ENCODE data around the gene DSTN.

DSTN gene

DNA sequence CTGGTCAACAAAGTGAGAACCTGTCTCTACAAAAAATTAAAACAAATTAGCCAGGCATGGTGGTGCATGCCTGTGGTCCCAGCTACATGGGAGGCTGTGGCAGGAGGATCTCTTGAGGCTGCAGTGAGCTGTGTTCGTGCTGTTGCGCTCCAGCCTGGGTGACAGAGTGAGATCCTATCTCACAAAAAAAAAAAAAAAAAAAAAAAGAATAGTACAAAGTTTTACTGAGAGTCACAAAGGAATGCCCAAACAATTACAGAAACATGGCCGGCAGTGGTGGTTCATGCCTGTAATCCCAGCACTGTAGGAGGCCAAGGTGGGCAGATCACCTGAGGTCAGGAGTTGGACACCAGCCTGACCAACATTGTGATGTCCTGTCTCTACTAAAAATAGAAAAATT is 14.8 kb upstream of the DSTN start:
- no peak for DNase-seq

DNA sequence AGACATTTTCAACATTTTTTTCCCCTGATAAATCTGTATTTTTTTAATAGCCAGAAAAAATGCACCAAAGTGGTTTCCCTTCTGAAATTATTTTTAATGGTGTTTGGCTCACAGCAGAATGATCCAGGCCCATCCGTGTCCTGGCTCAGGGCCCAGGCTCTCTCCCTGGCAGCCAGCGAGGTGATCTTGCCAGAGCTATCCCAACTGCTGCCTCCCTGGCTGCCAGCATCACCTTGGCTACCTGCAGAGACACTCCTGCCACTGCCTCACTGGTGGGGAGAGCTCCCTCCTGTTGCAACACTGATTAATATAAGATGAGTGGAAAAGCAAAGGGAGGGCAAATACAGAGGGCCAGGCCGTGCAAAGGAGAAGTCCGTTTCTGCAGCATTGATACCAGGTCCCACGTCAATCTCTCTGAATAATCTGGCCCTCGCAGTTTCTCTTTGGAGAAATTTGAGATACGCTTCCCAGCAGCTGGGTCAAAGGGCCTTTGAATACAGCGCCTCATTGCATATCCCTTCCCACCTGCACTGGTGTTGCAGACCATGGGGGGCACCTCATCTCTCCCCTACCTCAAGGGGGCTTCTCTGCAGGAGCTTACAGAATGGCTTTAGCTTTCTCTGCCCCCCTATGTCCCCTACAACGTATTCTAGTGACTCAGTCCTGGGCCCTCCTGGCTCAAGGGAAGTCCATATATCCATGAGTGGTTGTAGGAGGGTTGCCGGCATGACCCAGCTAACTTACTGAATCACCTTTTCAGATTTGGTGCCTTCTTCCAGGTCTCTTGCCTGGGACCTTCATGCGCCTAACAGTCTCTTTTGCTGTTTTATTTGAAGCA is 12.8 kb upstream of the DSTN start:
- DNase-seq, result no peak

DNA sequence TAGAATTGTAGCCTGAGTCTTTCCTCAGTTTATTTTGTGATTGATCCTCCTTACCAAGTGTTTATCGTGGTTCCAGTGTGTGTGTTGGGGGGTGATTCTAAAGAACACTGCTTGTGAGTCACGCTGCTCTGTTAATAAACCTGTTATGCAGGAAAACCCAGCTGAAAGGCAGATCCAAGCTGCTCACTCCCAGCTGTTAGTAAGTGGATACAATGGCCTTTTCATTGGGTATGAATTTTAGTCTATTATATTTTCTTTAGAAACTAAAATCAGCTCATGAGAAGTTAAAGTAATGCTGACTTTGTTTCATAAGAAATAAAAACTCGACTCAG is 12.2 kb upstream of the DSTN start:
- no peak for DNase-seq

DNA sequence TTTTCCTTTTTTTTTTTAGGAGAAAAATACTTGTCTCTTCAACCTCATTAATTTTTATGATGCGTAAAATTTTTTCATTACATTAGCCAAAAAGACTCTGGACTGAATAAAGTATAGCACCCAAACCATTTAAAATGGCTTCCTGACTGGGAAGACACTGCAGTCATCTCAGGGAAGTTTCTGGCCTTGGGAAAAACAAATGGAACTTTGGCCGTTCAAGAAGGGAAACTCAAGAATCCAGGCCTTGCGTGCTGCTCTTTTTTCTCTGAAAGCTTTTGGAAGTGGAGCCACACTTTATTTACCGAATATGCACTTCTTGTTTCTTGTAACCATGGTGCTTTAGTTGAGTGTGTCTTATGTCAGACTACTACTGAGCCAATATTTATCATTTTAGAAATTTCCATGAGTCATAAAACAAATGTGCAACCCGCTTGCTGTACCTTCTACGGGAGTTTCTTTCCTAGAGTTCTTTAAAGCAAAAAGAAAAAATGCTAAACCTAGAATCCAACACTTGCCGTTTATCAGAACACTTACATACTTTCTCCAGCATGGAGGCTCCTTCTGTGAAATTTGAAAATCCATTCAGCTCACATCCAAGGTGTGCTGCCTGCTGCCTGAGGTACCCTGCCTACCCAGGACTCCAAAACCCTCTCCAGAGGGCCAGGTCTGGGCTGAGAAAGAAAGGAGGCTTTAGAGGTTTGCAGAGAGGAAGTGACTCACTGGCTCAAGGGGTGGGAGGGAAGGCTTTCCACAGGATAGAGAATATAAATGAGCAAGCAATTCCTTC is 11.5 kb upstream of the DSTN start:
- DNase-seq, result no peak

DNA sequence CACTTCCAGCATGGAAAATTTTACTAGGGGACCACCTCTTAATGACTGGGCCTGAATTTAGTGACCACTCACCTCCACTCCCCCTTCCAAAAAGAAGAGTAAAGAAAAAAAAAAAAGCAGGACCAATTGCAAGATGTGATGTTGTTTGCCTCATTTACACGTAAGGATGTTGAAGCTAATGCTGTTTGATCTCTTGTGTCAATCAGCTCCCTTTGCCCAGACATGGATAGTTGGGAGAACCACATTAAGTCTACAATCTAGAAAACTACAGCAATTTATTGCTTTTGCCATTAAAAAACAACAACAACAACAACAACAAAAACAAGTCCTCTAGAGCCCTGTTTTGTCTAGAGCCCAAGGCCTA is 11.0 kb upstream of the DSTN start:
- no peak for DNase-seq

DNA sequence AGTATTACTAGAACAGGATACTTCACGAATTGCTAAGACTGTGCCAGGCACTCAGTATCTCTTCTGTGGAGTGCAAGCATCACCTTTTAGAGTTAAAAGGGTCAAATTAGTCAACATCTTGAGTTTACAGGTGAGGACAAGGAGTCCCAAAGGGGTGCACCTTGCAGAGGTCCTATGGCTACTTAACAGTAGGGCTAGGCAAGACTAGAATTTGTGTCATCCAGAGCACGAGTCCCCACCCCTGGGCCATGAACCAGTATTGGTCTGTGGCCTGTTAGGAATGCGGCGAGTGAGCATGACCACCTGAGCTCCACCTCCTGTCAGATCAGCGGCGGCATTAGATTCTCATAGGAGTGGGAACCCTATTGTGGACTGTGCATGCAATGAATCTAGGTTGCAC is 10.5 kb upstream of the DSTN start:
- DNase-seq, result no peak

DNA sequence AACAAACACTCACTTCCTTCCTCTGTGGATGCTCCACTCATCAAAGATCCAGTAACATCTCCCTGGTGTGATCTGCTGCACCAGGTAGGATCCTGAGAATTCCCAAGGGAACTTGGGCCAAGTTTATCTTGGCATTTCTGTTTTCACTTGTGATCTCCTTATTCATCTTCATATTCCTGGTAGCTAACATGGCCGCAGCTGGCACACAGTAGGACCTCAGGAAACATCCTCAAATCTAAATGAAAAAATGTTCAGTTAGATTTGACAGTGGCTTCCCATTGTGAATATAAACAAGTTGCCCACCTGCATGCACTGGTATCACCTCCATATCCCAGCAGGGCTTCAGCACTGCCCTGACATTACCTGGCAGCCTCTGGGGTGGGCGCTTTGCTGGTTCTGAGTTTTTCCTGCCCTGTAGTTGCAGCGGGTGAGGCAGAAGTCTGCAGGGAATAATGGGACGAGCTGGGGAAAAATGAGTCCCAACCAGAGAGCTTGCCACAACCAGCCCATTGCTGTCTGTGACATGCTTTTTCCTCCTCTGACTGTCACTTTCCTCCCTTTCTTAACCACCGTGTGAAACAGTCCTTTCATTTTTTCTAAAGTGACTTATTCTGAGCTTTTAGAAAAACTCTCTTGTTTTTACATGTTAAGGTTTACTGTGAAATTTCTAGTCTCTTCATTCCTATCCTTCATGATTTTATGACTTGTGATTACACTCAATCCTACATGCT is 9.4 kb upstream of the DSTN start:
- DNase-seq, result no peak

DNA sequence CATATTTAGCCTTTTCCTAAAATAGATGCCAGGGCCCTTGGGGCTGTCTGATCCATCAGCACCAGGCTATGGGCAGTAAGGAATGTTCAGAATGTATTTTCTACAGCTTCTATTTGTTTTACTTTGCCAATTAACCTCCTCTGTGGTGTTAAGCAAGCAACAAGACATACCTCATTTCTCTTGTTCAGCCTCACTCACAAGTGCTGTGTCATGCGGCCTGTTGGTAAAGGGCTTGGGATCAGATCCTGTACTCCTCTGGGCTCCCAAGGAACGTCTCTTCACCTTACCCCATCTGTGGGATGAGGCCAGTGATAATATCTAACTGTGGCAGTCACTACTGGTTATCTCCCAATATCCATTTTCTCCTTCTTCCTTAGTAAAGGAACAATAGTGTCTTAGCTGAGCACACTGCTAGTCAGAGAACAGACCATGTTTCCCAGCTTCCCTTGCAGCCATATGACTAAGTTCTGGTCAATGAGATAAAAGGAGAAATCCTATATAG is 7.0 kb upstream of the DSTN start:
- DNase-seq, result no peak

DNA sequence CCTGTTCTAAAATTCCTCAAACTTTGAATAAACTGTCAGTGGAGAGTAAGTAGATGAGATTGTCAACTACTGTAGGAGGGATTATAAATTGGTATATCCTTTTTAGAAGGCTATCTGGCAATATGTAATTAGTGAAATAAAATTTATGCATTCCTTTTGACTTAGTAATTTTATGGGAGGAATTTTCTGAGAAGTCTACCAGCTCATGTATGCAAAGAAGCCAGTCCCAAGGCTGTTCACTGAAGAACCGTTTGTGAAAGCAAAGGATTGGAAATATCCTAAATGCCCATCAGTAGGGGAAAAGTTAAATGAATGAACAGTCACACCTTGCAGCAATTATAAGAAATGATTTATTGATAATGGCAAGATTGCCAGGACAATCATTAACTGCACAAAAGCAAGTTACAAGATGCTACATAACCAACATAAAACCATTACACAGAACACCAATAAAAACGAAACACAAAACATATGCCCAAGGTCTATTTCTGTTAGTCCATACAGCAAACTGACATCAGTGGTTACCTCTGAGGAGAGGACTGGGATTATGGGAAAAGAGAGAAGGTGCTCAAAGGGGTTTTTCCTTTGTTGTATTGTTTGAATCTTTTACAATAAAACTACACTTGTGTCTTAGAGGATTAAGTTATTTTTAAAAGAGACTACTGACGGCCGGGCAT is 4.6 kb upstream of the DSTN start:
- DNase-seq, result no peak

DNA sequence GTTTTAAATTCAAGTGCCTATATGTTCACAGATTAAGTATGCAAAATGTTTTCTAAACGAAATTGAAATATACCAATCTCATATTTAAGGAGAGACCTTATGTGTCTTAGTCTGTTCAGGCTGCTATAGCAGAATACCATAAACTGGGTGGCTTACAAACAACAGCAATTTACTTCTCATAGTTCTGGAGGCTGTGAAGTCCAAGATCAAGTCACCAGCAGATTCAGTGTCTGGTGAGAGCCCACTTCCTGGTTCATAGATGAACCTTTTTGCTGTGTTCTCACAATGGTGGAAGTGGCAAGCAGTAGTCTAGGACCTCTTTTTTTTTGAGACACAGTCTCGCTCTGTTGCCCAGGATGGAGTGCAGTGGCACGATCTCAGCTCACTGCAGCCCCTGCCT is 3.5 kb upstream of the DSTN start:
- no peak for DNase-seq

DNA sequence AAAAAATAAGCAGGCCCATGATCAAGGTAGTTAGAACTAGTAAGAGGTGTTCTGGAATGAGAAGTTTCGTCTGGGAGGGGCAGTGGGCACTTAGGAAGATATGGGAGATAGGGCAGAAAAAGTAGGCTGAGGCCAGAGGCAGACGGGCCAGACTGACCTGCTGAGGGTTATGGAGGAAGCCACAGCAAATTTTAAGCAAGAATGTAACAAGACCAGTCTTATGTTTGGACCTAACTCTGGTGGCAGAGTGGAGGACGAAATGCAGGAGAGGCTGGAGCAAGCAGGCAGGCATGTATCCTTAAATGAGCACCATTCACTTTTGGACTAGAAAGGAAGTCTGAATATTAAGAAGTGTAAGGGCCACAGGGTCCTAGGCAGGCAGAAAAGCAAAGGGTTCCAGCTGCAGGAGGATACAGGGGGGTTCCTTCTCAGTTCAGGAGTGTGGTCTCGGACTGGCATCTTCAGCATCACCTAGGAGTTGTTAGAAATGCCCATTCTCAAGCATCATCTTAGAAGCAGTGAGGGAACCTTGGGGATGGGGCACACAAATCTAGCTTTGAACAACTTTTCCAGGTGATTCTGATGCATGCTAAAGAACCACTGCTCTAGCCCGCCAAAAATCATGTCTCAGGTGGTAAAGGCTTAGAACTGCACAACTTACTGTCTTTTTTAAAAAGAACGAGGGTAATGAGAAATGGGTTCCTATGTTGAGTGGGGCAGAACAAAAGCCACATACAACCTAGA is 1.7 kb upstream of the DSTN start:
- DNase-seq, result no peak

DNA sequence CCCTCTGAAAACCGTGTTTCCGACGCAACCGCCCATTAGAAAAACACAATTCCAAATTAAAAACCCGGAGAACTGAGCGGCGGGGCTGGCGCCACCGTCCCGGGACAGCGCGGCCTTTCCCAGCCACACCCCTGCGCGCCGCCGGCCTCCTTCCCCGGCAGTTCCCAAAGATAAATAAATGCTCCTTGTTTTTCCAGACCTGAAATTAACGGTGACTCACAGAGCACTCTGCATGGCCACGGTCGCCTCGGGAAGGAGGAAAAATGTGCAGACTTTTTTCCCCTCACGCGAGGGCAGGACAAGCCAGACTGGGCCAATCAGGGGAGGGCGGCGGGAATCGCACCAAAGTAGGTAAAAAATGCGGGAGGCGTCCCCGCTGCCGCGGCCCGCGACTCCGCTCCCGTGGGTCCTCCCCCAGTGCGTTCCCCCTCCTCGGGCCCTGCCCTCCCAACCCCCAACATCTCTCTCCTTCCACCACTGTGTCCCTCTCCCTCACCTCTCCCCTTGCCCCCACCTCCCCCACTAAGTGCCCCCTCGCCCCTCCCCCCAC is 828 bp upstream of the DSTN start:
- no peak for DNase-seq

DNA sequence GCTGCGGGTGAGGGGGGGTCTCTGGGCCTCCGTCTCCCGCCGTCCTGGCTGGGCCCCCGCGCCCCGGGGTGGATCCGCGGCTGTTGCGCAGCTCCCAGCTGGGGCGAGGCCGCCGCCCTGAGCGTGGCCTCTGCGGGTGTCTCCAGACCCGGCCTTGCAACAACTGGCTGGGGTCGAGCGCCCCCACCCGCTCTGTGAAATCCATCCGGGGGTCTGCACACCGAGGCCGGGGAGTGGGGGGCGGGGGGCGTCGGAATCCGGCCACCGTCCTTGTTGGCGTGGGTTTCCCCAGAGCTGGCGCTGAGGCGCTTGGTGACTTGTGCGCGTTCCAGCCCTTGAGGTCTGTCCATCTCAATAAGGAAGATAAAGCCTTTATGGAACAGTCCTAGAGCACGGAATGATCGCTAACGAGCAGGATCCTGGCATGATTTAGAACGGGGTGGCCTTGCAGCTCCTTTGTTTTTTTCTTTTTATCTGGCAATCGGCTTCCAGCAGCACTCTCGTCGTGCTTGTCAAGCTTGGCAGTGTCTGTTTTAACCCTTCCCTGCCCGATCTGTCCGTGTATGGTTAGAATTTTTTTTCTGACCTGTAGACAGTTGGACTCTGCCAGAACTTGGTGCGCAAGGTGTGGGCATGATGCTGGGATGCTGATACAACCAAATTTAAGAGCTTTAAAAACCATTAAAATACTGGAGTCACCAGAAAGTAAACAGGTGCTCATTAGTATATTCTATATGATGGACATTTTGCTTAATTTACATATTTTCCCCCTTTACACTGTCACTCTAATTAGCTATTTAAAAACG is 675 bp downstream of the DSTN start:
- no peak for DNase-seq

DNA sequence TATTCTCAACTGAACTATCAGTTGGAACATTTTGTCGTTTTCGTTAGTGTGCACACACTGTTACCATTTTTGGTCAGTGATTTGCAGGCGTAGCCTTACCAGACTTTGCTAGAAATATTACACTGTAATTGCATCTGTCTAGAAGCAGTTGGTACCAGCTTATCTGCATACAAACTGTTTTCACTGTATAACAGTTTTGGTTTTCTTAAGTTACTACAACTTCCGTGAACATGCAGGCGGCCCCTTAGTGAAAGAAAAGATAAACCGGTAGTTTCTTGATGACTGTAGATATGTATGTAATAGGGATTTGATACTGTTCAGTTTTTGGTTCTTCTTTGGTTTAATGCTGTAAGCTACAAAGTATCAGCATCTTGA is 1.3 kb downstream of the DSTN start:
- DNase-seq, result no peak

DNA sequence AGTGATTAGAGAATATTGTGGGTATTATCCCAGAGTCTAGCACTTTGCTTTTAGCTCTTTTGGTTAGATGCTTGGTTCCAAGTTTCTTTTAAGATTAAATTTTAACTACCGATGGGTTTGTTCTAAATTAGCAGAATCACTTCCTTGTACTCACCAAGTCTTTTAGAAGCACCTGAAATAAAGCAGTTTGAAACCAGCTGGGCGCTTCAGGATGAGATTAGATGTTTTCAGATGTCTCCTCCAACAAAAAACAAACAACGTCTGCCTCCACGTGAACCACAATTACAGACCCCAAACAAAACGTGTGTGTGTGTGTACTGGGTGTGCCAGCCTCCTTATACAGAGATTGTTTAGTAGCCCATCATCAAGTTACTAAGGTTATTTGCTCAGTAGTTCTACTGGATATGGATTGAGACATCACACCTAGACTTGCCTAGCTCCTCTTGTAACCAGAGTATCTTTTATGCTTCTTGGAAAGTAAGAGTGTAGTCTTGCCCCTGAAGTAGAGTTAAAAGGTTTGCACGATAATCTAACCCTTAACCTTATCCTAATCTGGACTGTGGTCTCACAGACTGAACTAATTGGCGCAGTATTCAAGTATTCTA is 2.3 kb downstream of the DSTN start:
- DNase-seq, result no peak

DNA sequence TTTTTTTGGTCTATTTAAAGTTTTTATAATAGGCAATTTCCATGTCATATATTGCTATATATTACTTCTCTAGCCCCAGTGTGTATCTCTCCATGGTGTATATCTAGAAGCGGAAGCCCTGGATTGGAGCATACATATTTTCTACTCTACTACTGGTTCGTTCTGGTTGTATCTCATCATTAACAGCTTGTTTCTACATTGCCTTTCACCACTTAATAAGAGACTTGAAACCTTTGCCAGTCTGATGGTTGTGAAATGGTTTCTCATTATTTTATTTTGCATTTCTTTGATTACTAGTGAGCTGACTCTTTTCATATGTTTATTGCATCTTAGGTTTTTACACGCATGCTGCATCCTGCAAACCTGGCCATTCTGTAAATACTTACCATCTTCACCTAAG is 3.6 kb downstream of the DSTN start:
- no peak for DNase-seq

DNA sequence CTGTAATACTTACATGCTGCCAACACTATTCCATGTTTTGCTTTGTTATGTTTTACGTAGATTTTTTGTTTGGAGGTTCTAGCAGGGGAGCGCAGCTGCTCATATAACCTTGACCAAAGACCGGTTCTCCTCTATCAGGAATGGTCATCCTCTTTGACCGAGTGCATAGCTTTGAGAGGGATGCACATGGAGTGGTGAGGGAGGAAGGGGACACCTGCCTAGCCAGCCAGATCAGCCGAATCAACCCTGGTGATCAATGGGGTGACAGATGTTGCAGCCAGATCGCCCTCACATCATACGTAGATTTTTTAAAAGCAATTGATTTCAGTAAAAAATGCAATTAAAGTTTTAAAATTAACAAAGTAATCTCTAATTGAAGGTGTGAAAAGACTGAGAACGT is 6.3 kb downstream of the DSTN start:
- no peak for DNase-seq

DNA sequence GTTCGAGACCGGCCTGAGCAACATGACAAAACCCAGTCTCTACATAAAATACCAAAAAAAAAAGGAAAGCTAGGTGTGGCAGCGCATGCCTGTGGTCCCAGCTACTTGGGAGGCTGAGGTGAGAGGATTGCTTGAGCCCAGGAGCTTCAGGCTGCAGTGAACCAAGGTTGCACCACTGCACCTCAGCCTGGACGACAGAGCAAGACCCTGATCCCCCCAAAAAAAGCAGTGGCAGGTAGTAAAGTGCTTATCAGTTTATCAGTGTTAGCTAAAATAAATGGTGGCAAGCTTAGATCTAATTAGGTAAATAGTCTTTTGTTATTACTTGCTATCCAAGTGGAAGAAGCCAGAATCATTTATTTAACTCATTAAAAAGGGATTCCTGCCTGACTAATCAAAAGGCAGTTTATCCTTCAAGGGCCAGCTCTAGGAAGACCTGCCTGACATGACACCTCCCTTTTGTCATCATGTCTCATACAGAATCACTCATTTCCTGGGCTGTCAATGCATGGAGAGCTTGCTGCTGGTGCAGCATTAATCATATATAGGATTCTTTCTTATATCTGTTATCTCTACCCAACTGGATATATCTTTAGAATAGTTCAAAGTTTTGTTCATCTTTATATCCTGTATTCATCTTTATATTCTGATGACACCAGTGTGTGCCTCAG is 9.6 kb downstream of the DSTN start:
- no peak for DNase-seq

DNA sequence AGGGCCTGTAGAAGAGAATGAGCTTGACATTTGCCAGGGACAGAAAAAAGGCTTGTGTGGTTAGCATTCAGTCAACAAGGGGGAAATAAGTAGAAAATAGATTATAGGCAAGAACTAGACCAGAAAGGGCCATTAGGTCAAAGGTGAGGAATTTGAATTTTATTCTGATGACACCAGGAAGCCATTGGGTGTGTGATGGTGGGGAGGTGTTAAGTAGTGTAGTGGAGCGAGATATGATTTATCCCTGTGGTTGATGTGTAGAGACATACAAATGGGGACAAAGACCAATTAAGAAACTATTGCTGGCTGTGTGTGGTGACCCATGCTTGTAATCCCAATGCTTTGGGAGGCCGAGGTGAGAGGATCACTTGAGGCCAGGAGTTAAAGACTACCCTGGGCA is 11.0 kb downstream of the DSTN start:
- DNase-seq, result no peak

DNA sequence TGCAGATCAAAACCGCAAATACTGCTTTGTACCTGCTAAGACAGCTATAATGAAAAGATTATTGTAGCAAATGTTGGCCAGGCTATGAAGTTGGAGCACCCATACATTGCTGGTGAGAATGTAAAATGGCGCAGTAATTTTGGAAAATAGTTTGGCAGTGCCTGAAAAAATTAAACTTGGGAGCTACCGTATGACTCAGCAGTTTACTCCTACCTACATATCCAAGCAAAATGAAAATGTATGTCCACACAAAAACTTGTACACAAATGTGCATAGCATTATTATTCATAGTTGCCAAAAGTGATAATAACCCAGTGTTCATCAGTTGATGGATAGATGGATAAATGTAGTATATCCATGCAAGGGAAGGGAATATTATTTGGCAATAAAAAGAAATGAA is 13.3 kb downstream of the DSTN start:
- no peak for DNase-seq

Measured in NCI-H187 (cell line).